Measurements from ENCODE around the gene RPL35. TPM values are rescaled to one million over a fixed set of nuclear protein-coding genes. Genes with fewer than 3 reads are reported as not detected.

The RPL35 gene
- polyA plus RNA-seq, 1 of the 3 experiments (the other 2 are of a cell fraction): 5,348 TPM

DNA sequence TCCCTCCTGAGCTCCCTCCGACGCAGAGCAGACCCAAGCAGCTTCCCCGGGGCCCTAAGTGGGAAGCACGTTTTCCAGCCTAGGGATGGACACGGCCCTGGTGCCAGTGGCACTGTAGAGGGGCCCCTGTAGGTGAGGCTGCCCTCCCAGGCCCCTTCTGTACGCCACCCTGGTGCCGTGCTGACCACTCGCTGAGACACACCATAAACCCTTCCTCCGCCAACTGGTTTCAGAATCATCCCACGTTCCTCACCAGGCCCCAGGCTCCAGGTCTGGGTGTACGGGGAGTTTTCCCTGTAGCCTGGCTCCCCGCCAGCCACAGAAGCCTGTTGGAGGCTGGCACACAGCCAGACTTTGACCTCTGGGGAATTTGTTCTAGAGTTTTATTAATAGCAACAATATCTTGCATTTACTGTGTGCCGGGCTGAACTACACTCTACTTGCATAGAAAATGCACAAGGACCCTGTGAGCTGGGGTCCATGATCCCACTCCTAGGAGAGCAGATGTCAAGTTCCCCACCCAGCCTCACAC lies 26.7 kb downstream of the RPL35 start:
- peak overlapping the region; percentile 68 for H3K4me2 ChIP-seq
- H3K27me3 ChIP-seq (ENCODE audit: insufficient read depth): no peaks in the 10 kb centered on the region
- DNase-seq: peak; percentile 91
- H3F3A ChIP-seq (replicated peaks; ENCODE audit: insufficient read depth): peaks cover 25% of the 10 kb centered on the region
- no peak overlapping the region for H3K9ac ChIP-seq
- 8% methylated on average over 12 of the region's 13 CpGs for WGBS (ENCODE audit: low lambda C conversion rate)
- no peaks in the 10 kb centered on the region for H3K79me2 ChIP-seq (ENCODE audit: insufficient read depth)
- TF ChIP-seq RAD21 (IDR thresholded peaks at IDR 0.05; ENCODE audit: low read length) (no peak), NFIC (IDR thresholded peaks at IDR 0.05; ENCODE audit: borderline replicate concordance) (peak; percentile 98), EP300 (IDR thresholded peaks at IDR 0.05; ENCODE audit: borderline replicate concordance in 1 of 2, low read depth in 1 of 2, low read length in 1 of 2) (peak in 1 of 2 experiments; percentile 38; a peak in 1 of 4 replicates), TEAD4 (IDR thresholded peaks at IDR 0.05; ENCODE audit: borderline replicate concordance, insufficient read depth) (peak; percentile 50; the same call in 1 of the 2 replicates), POLR2AphosphoS5 (IDR thresholded peaks at IDR 0.05; ENCODE audit: low read depth, low read length) (peak; percentile 23; the same call in 1 of the 2 replicates), RCOR1 (IDR thresholded peaks at IDR 0.05; ENCODE audit: low read length) (peak; percentile 71), FOXJ3 (CRISPR knock-in tag; IDR thresholded peaks at IDR 0.05) (no peak), EZH2phosphoT487 (IDR thresholded peaks at IDR 0.05; ENCODE audit: borderline replicate concordance, low read depth) (no peak), RFX5 (IDR thresholded peaks at IDR 0.05; ENCODE audit: low read length) (peak; percentile 44; the same call in 1 of the 2 replicates), RXRA (IDR thresholded peaks at IDR 0.05; ENCODE audit: borderline replicate concordance, low read depth) (no peak), MEF2A (IDR thresholded peaks at IDR 0.05; ENCODE audit: borderline replicate concordance, low read depth) (peak; percentile 76), TCF12 (IDR thresholded peaks at IDR 0.05) (peak; percentile 55), NRF1 (IDR thresholded peaks at IDR 0.05; ENCODE audit: low read depth, low read length) (no peak)
- TF ChIP-seq, protein P1, sequence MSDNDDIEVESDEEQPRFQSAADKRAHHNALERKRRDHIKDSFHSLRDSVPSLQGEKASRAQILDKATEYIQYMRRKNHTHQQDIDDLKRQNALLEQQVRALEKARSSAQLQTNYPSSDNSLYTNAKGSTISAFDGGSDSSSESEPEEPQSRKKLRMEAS (IDR thresholded peaks at IDR 0.05; ENCODE audit: low read depth): 0 out of 2 replicates have a peak, but pooled peaks have one; percentile 28
- TF ChIP-seq, protein P2, sequence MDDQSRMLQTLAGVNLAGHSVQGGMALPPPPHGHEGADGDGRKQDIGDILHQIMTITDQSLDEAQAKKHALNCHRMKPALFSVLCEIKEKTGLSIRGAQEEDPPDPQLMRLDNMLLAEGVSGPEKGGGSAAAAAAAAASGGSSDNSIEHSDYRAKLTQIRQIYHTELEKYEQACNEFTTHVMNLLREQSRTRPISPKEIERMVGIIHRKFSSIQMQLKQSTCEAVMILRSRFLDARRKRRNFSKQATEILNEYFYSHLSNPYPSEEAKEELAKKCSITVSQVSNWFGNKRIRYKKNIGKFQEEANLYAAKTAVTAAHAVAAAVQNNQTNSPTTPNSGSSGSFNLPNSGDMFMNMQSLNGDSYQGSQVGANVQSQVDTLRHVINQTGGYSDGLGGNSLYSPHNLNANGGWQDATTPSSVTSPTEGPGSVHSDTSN (IDR thresholded peaks at IDR 0.05): 0 out of 2 replicates have a peak, but pooled peaks have one; percentile 8
- TF ChIP-seq, protein P3, sequence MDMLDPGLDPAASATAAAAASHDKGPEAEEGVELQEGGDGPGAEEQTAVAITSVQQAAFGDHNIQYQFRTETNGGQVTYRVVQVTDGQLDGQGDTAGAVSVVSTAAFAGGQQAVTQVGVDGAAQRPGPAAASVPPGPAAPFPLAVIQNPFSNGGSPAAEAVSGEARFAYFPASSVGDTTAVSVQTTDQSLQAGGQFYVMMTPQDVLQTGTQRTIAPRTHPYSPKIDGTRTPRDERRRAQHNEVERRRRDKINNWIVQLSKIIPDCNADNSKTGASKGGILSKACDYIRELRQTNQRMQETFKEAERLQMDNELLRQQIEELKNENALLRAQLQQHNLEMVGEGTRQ (IDR thresholded peaks at IDR 0.05; ENCODE audit: borderline replicate concordance, low read depth, low read length): no peak
- CTCF ChIA-PET: interaction anchor here (0.9 to 33.6 kb wide), 5 partner anchors 17 to 108 kb away, joined by 3 to 1436 read pairs (median 7); partner anchors contain the start of genes NR6A1, OLFML2A and WDR38
- H3K27ac ChIP-seq (ENCODE audit: low read depth in 2 of 2, low read length in 1 of 2): peak overlapping the region; percentile 18 to 27; a peak in 2 of 4 replicates
- H3K36me3 ChIP-seq (replicated peaks in 1 of 2; ENCODE audit: control insufficient read depth in 1 of 2, insufficient read depth in 2 of 2, low read length in 1 of 2): no peaks in the 10 kb centered on the region
- peaks cover 14 to 24% of the 10 kb centered on the region in 2 experiments; a peak in 3 of 4 replicates for H3K4me1 ChIP-seq (ENCODE audit: control insufficient read depth in 1 of 2, insufficient read depth in 2 of 2, low read depth in 1 of 2, low read length in 1 of 2)
- no peaks in the 10 kb centered on the region for H4K20me1 ChIP-seq (ENCODE audit: insufficient read depth)
- no peak overlapping the region for H2AFZ ChIP-seq (ENCODE audit: low read depth)
- no peaks in the 10 kb centered on the region for H3K9me2 ChIP-seq
- H3K9me3 ChIP-seq: no peaks in the 10 kb centered on the region
- POLR2A ChIA-PET: interaction anchor here (0.5 to 0.6 kb wide), 2 partner anchors 17 to 56 kb away, joined by 3 to 4 read pairs; no protein-coding TSS in a partner anchor
- H3K4me3 ChIP-seq (ENCODE audit: low read depth in 2 of 2, low read length in 1 of 2): peak overlapping the region in 1 of 2 experiments; percentile 30; a peak in 1 of 4 replicates

Measured in SK-N-SH (cell line).